Smooth muscle cell (in vitro differentiated cells): Measurements from ENCODE around the gene LRRTM4. TPM values are rescaled to one million over a fixed set of nuclear protein-coding genes. Genes with fewer than 3 reads are reported as not detected.
"Not testable (repeated sequence)": the region's sequence is repeated elsewhere in the genome, so short reads cannot be mapped to it uniquely, and the experiment has no call there.

Experiments used
- DNase-seq: peaks from one replicate; lab custom pipeline; 2025; ENCODE audit not compliant: unreplicated experiment; lab: John Stamatoyannopoulos, UW
- H2AFZ ChIP-seq: fragments of 200-600 bp; sonication (generic); 2 replicates; pipeline ENCODE4 v1.6.0; 2016; ENCODE audit warnings: antibody characterized with exemption, low read depth, mild to moderate bottlenecking
- H3F3A ChIP-seq: fragments of 200-600 bp; sonication (generic); 2 replicates; pipeline ENCODE4 v1.6.0; 2017; ENCODE audit warnings: antibody characterized with exemption, low read depth
- H3K27ac ChIP-seq: fragments of 200-600 bp; sonication (generic); 2 replicates; pipeline ENCODE4 v1.5.1; 2016; ENCODE audit warnings: low read depth, mild to moderate bottlenecking
- H3K27me3 ChIP-seq: fragments of 200-600 bp; sonication (generic); 2 replicates; pipeline ENCODE4 v1.6.1; 2016; ENCODE audit warnings: low read depth, mild to moderate bottlenecking
- H3K36me3 ChIP-seq: fragments of 200-600 bp; sonication (generic); 2 replicates; pipeline ENCODE4 v1.5.1; 2016; ENCODE audit warnings: low read depth
- H3K4me1 ChIP-seq: fragments of 200-600 bp; sonication (generic); 2 replicates; pipeline ENCODE4 v1.5.1; 2016; ENCODE audit warnings: low read depth
- H3K4me2 ChIP-seq: fragments of 200-600 bp; sonication (generic); 2 replicates; pipeline ENCODE4 v1.6.0; 2016; ENCODE audit warnings: mild to moderate bottlenecking
- H3K4me3 ChIP-seq: fragments of 200-600 bp; sonication (generic); 2 replicates; pipeline ENCODE4 v1.5.1; 2016; ENCODE audit warnings: mild to moderate bottlenecking
- H3K79me2 ChIP-seq: fragments of 200-600 bp; sonication (generic); 2 replicates; pipeline ENCODE4 v1.6.0; 2016; ENCODE audit warnings: low read depth, mild to moderate bottlenecking
- H3K9ac ChIP-seq: fragments of 200-600 bp; sonication (generic); 2 replicates; pipeline ENCODE4 v1.6.0; 2016; ENCODE audit warnings: low read depth
- H3K9me3 ChIP-seq: fragments of 200-600 bp; sonication (generic); replicated peaks from 2 replicates; pipeline ENCODE4 v1.5.1; 2016; ENCODE audit warnings: low read depth
- H4K20me1 ChIP-seq: fragments of 200-600 bp; sonication (generic); 2 replicates; pipeline ENCODE4 v1.6.0; 2016; ENCODE audit warnings: low read depth
- CTCF ChIP-seq: fragments of 200-600 bp; sonication (generic); IDR thresholded peaks from 2 replicates; pipeline ENCODE4 v1.5.1; 2017; ENCODE audit warnings: borderline replicate concordance, mild to moderate bottlenecking, antibody characterized with exemption; ENCODE audit not compliant: insufficient read depth, poor library complexity, severe bottlenecking
- WGBS: methylation state at CpG from one replicate; pipeline ENCODE4 v1.1.7; 2016; ENCODE audit warnings: low lambda C conversion rate; 5-methylcytosine and 5-hydroxymethylcytosine counted together
- polyA plus RNA-seq: library from polyadenylated mRNA; unstranded; fragments of >200 nt; fragmentation: Nextera tagmentation; extraction: Ambion mirVana; gene quantifications from 2 replicates; pipeline ENCODE4 v1.2.1, GENCODE V29; 2016
- total RNA-seq: library from RNA; depleted of rRNA; stranded (reverse); fragments of >200 nt; gene quantifications from 2 replicates; pipeline ENCODE4 v1.2.3, GENCODE V29; 2014

Gene LRRTM4
- total and polyA plus RNA-seq, 2 experiments from 2014 or later, result 1.4 to 5.5 TPM

- Histone ChIP-seq H3K9ac (no peak overlapping the region), H3K4me3 (no peak overlapping the region), H3K27ac (no peak overlapping the region), H3K4me1 (no peaks in the 10 kb centered on the region), H3K27me3 (no peaks in the 10 kb centered on the region), H3F3A (no peaks in the 10 kb centered on the region), H3K9me3 (no peaks in the 10 kb centered on the region), H3K4me2 (no peak overlapping the region), H3K36me3 (no peaks in the 10 kb centered on the region), H2AFZ (no peak overlapping the region), H4K20me1 (no peaks in the 10 kb centered on the region), H3K79me2 (no peaks in the 10 kb centered on the region)
- no peak for DNase-seq
- WGBS, result 83% methylated on average over 5 of the region's 5 CpGs
- no peak for TF ChIP-seq CTCF
Observed at GRCh38 chr2:77179297-77179696, 342.9 kb downstream of the LRRTM4 start.

- not testable (repeated sequence) for H3K4me1 ChIP-seq, H3K27ac ChIP-seq, H3K9me3 ChIP-seq, H2AFZ ChIP-seq, H3K36me3 ChIP-seq, H3K27me3 ChIP-seq, DNase-seq, H3K4me2 ChIP-seq, H3K9ac ChIP-seq, H3F3A ChIP-seq, H3K4me3 ChIP-seq, H3K79me2 ChIP-seq, H4K20me1 ChIP-seq
- WGBS, result 60% methylated on average over 4 of the region's 4 CpGs
Observed at GRCh38 chr2:77175266-77175780, 346.9 kb downstream of the LRRTM4 start.

- no peak for TF ChIP-seq CTCF
- Histone ChIP-seq H3K4me2 (no peak overlapping the region), H4K20me1 (no peaks in the 10 kb centered on the region), H3K9me3 (no peaks in the 10 kb centered on the region), H3K9ac (no peak overlapping the region), H3K27me3 (no peaks in the 10 kb centered on the region), H2AFZ (no peak overlapping the region), H3K27ac (no peak overlapping the region), H3K4me3 (no peak overlapping the region), H3K4me1 (no peaks in the 10 kb centered on the region), H3K79me2 (no peaks in the 10 kb centered on the region), H3K36me3 (no peaks in the 10 kb centered on the region), H3F3A (no peaks in the 10 kb centered on the region)
- no peak for DNase-seq
- 83% methylated on average over 2 of the region's 2 CpGs for WGBS
Observed at GRCh38 chr2:77169426-77169825, 352.8 kb downstream of the LRRTM4 start.

GRCh38 chr2:77164021-77164420 is 358.2 kb downstream of the LRRTM4 start:
- H3F3A ChIP-seq, H3K4me1 ChIP-seq, H2AFZ ChIP-seq, H3K4me3 ChIP-seq, H3K9me3 ChIP-seq, H3K79me2 ChIP-seq, H3K27ac ChIP-seq, H3K36me3 ChIP-seq, H3K4me2 ChIP-seq, DNase-seq, H3K9ac ChIP-seq, H3K27me3 ChIP-seq, H4K20me1 ChIP-seq: not testable (repeated sequence)

- Histone ChIP-seq H3K27me3 (no peaks in the 10 kb centered on the region), H3K27ac (no peak overlapping the region), H3K4me1 (no peaks in the 10 kb centered on the region), H3F3A (no peaks in the 10 kb centered on the region), H3K79me2 (no peaks in the 10 kb centered on the region), H4K20me1 (no peaks in the 10 kb centered on the region), H2AFZ (no peak overlapping the region), H3K36me3 (no peaks in the 10 kb centered on the region), H3K4me2 (no peak overlapping the region), H3K9me3 (no peaks in the 10 kb centered on the region), H3K4me3 (no peak overlapping the region), H3K9ac (no peak overlapping the region)
- WGBS, result 87% methylated on average over 5 of the region's 5 CpGs
- DNase-seq, result no peak
- no peak for TF ChIP-seq CTCF
Observed at GRCh38 chr2:77161009-77161408, 361.2 kb downstream of the LRRTM4 start.
